ENCODE data around the gene ATG16L1.

DNA sequence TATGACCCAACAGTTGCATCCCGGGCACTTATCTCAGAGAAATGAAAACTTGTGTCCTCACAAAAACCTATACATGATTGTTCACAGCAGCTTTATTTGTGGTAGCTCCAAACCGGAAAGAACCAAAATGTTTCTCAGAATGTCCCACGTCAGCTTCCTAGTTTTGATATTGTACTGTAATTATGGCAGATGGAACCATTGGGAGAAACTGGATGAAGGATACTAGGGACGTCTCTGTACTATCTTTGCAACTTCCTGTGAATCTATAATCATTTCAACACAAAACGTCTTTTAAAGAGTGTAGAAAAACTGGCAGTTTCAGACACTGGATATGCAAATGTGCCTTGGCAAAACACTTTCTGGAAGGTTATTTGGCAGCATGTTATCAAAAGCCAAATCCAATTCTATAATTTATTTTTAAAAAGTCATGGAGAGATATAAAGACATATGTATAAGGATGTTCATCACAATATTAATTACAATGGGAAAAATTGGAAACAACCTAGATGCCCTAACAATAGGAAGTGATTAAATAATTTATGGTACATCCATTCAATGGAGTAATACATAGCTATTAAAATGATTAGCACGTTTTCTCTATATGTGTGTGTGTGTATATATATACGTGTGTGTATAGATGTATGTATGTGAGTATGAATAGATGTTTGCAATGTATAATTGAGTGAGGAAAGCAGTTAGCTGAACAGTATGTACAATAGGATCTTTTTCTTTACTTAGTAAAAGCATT lies 65.9 kb downstream of the ATG16L1 start:
- TF ChIP-seq CTCF (IDR thresholded peaks at IDR 0.05; ENCODE audit: low read depth, low read length), result no peak
- TF ChIP-seq EZH2phosphoT487 (IDR thresholded peaks at IDR 0.05; ENCODE audit: low read depth), result no peak

Data from OCI-LY3 (cell line).